ENCODE data around the gene ADAM19. TPM values are rescaled to one million over a fixed set of nuclear protein-coding genes. Genes with fewer than 3 reads are reported as not detected.

The ADAM19 gene
- total RNA-seq, 1 donor from 2014 or later: 232 TPM

DNA sequence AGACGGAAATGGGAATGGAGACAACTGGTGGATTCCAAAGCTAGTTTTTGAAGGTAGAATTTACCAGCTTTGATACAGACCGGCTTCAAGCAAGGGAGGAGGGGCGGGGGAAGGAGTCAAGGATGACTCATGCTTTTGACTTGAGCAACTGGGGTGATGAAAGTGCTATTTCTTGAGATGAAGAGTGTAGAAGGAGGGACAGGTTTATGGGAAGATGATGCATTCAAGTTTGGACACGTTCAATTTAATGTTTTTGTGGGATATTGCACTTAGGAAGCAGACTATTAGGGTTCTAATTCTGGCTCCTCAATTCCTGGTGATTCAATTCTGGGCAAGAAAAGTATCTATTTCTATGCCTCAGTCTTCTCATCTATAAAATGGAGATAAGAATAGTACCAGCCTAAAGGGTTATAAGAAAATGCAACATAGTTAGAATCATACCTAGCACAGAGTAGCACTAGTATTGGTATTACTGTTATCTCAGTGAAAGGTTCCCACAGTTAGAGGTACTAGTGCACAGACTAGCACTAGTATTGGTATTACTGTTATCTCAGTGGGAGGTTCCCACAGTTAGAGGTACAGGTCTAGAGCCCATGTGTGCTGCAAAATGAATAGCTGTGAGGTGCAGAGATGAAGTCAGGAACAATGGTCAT is 110.9 kb downstream of the ADAM19 start:
- H3K9me3 Mint-ChIP-seq: no peaks in the 10 kb centered on the region
- H3K27me3 Mint-ChIP-seq: peaks cover 17% of the 10 kb centered on the region
- intact Hi-C loops (cut with micrococcal nuclease): loop anchor here (1.0 to 10.0 kb wide), 6 partner anchors 32 to 440 kb away; partner anchors contain the start of genes MED7 and THG1L
- peaks cover 31% of the 10 kb centered on the region for H3K36me3 Mint-ChIP-seq (ENCODE audit: low read depth)
- H3K27ac Mint-ChIP-seq: peak overlapping the region; percentile 80
- peak overlapping the region; percentile 0 for H3K4me3 Mint-ChIP-seq
- peaks cover 40% of the 10 kb centered on the region for H3K4me1 Mint-ChIP-seq
- peak; percentile 83 for DNase-seq

DNA sequence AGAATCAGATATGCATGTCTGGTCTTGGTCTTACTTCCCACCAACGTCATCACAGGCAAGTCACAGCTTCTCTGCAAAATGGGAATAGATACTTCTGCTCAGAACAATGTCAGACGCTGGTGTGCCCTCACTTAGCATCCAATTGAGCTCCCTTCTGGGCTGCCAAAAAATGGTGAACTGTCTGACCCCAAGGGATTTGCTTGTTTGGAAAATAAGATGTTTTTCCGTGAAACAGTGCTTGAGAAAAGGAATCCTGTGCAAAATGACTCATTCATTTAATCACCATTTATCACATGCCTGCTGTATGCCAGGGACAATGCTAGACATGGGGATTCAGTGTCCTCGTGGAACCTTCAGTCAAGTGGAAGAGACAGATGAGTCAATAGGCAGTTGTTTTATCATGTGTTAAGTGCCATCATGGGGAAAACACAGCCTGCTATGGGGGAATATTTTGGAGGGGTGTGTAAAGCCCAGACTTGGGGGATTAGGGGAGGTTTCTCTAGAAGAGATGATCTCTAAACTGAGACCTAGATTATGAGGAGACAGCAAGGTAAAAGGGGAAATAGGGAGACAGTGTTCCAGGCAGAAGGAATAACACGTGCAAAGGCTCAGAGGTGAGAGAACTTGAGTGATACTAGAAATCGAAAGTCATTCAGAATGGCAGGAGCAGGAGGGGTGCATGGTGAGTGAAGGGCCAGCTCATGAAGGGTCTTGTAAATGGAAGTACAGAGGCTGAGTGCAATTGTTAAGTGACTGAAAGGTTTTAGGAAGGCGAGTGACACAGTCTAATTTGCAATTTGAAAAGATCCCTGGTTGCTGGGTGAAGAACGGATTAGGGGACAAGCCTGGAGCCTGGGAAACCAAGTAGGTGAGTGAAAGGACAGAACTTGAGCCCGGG is 111.7 kb downstream of the ADAM19 start:
- Mint-ChIP-seq H3K36me3 (ENCODE audit: low read depth) (peaks cover 30% of the 10 kb centered on the region), H3K27ac (peak overlapping the region; percentile 80), H3K4me3 (peak overlapping the region; percentile 0), H3K9me3 (no peaks in the 10 kb centered on the region), H3K4me1 (peaks cover 40% of the 10 kb centered on the region), H3K27me3 (peaks cover 24% of the 10 kb centered on the region)
- no peak for DNase-seq
- intact Hi-C loops (cut with micrococcal nuclease): loop anchor here (1.0 to 10.0 kb wide), 6 partner anchors 31 to 439 kb away; partner anchors contain the start of genes MED7 and THG1L

DNA sequence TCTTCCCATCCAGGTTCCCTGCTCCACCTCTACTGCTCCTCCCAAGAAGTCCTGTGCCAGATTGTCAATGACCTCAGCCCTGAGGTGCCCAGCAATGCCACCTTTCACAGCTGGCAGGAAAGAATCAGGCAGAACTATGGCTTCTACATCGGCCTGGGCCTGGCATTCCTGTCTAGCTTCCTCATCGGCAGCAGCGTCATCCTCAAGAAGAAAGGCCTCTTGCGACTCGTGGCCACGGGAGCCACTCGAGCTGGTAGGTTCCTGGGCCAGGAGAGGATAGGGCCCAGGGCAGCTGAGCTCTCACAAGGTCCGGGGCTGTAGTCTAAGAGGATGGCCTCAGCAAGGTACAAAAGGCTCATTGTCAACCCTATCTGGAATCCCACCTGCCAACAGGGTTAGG is 112.5 kb downstream of the ADAM19 start:
- Mint-ChIP-seq H3K27ac (no peak overlapping the region), H3K9me3 (no peaks in the 10 kb centered on the region), H3K27me3 (peaks cover 26% of the 10 kb centered on the region), H3K36me3 (ENCODE audit: low read depth) (peaks cover 28% of the 10 kb centered on the region), H3K4me1 (peaks cover 40% of the 10 kb centered on the region), H3K4me3 (no peak overlapping the region)
- DNase-seq: no peak
- intact Hi-C loops (cut with micrococcal nuclease): loop anchor here (5.0 to 10.0 kb wide), 4 partner anchors 134 to 438 kb away; partner anchors contain the start of genes MED7 and THG1L

GRCh38 chr5:157460921-157461792 is 114.4 kb downstream of the ADAM19 start:
- DNase-seq: no peak
- Mint-ChIP-seq H3K27ac (no peak overlapping the region), H3K4me1 (peaks cover 37% of the 10 kb centered on the region), H3K27me3 (peaks cover 26% of the 10 kb centered on the region), H3K4me3 (peak overlapping the region; percentile 80), H3K9me3 (no peaks in the 10 kb centered on the region), H3K36me3 (ENCODE audit: low read depth) (peaks cover 21% of the 10 kb centered on the region)
- intact Hi-C loops (cut with micrococcal nuclease): loop anchor here (5.0 to 10.0 kb wide), 4 partner anchors 136 to 436 kb away; partner anchors contain the start of genes MED7 and THG1L

- intact Hi-C loops (cut with micrococcal nuclease): loop anchor here (5.0 to 10.0 kb wide), 4 partner anchors 137 to 435 kb away; partner anchors contain the start of genes MED7 and THG1L
- H3K4me1 Mint-ChIP-seq: peaks cover 29% of the 10 kb centered on the region
- peak within 1 kb of the TSS; percentile 64 for H3K27ac Mint-ChIP-seq
- peaks cover 26% of the 10 kb centered on the region for H3K27me3 Mint-ChIP-seq
- H3K9me3 Mint-ChIP-seq: no peaks in the 10 kb centered on the region
- peak; percentile 77 for DNase-seq
- peaks cover 11% of the 10 kb centered on the region for H3K36me3 Mint-ChIP-seq (ENCODE audit: low read depth)
- H3K4me3 Mint-ChIP-seq: peak within 1 kb of the TSS; percentile 80
These were observed 115.6 kb downstream of the ADAM19 start, which contains the start of gene NIPAL4 for GRCh38 chr5:157459715-157460599. Gene NIPAL4, plus strand, starts transcription at chr5:157460213. Its CDS starts 108 bp downstream, at chr5:157460321.

- no peaks in the 10 kb centered on the region for H3K9me3 Mint-ChIP-seq
- DNase-seq: no peak
- no peak overlapping the region for H3K27ac Mint-ChIP-seq
- peaks cover 26% of the 10 kb centered on the region for H3K27me3 Mint-ChIP-seq
- peaks cover 7% of the 10 kb centered on the region for H3K36me3 Mint-ChIP-seq (ENCODE audit: low read depth)
- H3K4me3 Mint-ChIP-seq: no peak overlapping the region
- intact Hi-C loops (cut with micrococcal nuclease): no loop called here
- peaks cover 18% of the 10 kb centered on the region for H3K4me1 Mint-ChIP-seq
These were observed 116.7 kb downstream of the ADAM19 start for GRCh38 chr5:157458835-157459234.

GRCh38 chr5:157457391-157457790 is 118.2 kb downstream of the ADAM19 start:
- H3K4me1 Mint-ChIP-seq: peaks cover 13% of the 10 kb centered on the region
- H3K9me3 Mint-ChIP-seq: no peaks in the 10 kb centered on the region
- no peak for DNase-seq
- no peak overlapping the region for H3K4me3 Mint-ChIP-seq
- no peaks in the 10 kb centered on the region for H3K36me3 Mint-ChIP-seq (ENCODE audit: low read depth)
- peaks cover 26% of the 10 kb centered on the region for H3K27me3 Mint-ChIP-seq
- intact Hi-C loops (cut with micrococcal nuclease): no loop called here
- H3K27ac Mint-ChIP-seq: no peak overlapping the region

DNA sequence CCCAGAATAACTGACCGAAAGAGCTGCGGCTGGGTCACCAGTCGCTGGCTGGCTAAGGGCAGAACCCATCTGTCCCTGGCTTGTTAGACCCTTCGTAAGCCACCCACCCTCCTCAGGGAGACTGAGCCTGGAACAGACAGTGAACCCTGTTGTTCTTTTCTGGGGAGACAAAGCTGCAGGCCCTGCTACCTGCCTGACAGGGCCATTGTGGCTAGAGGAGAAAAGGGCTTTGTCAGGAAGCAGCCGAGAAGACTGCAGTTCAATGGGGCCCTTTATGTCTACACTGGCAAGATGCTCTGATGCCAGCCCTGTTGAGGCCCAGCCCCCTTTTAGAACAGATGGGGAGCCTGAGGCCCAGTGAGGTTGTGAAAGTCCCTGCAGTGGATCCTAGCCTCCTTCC is 119.3 kb downstream of the ADAM19 start:
- no peaks in the 10 kb centered on the region for H3K36me3 Mint-ChIP-seq (ENCODE audit: low read depth)
- no peaks in the 10 kb centered on the region for H3K9me3 Mint-ChIP-seq
- no peak overlapping the region for H3K27ac Mint-ChIP-seq
- H3K4me1 Mint-ChIP-seq: peaks cover 13% of the 10 kb centered on the region
- intact Hi-C loops (cut with micrococcal nuclease): no loop called here
- no peak overlapping the region for H3K4me3 Mint-ChIP-seq
- peaks cover 20% of the 10 kb centered on the region for H3K27me3 Mint-ChIP-seq
- no peak for DNase-seq

DNA sequence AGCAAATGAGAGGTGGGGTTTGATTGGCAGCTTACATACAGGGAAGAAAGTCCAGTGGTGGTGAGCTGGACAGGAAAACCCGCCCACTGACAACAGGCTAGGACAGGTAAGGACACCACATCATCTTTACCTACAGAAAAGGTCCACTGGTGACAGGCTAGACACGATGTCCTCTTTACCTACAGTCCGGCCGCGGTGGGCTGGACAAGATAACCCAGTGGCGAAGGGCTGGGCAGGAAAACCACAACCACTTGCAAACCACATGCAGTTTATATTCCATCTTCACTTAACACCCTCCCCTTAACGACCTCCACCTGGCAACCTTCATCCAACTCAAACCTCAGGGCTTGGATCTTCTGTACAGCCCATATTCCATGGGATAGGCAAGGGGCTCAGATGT is 120.5 kb downstream of the ADAM19 start:
- peaks cover 3% of the 10 kb centered on the region for H3K4me1 Mint-ChIP-seq
- intact Hi-C loops (cut with micrococcal nuclease): no loop called here
- no peaks in the 10 kb centered on the region for H3K36me3 Mint-ChIP-seq (ENCODE audit: low read depth)
- peaks cover 9% of the 10 kb centered on the region for H3K27me3 Mint-ChIP-seq
- no peaks in the 10 kb centered on the region for H3K9me3 Mint-ChIP-seq
- H3K4me3 Mint-ChIP-seq: no peak overlapping the region
- DNase-seq: no peak
- no peak overlapping the region for H3K27ac Mint-ChIP-seq

DNA sequence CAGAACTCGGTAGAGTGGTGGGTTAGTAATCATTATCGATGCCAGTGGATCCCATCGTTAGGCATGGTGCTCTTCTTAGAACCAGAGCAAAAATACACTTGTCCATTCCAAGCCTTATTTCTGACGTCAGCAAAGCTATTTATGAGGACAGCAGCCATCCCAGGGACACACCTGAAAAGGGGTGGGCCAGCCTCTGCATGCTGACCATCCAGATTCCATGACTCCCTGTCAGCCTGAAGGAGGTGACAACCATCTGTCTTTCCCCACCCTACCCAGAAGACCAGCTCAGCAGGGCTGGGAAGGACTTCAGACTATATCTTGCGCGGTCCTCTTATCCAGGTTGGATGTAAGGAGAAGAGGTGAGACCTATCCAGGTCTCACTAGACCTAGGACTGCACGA is 121.3 kb downstream of the ADAM19 start:
- Mint-ChIP-seq H3K27me3 (peaks cover 6% of the 10 kb centered on the region), H3K9me3 (no peaks in the 10 kb centered on the region), H3K36me3 (ENCODE audit: low read depth) (no peaks in the 10 kb centered on the region), H3K4me3 (no peak overlapping the region), H3K4me1 (peaks cover 3% of the 10 kb centered on the region), H3K27ac (no peak overlapping the region)
- no peak for DNase-seq
- intact Hi-C loops (cut with micrococcal nuclease): no loop called here

DNA sequence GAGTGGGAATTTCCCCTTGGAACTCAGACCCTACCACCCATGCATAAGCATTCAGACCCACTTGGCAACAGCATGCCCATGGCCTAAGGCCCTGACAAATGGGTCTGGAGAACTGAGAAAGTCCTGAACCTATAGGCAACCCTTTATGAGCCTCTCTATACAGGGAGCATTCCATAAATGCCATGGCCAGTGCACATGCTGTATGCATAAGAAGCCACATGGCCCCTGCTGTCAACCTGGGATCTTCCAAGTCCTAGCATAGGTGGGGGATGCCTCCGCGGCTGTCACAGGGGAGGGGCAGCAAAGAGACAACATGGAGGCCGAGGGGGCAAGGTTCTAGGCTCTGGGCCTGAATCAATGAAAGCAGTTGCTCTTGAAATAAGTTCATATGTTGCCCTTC is 123.8 kb downstream of the ADAM19 start:
- intact Hi-C loops (cut with micrococcal nuclease): no loop called here
- Mint-ChIP-seq H3K36me3 (ENCODE audit: low read depth) (no peaks in the 10 kb centered on the region), H3K4me3 (no peak overlapping the region), H3K9me3 (no peaks in the 10 kb centered on the region), H3K4me1 (peaks cover 3% of the 10 kb centered on the region), H3K27ac (no peak overlapping the region), H3K27me3 (peaks cover under 1% of the 10 kb centered on the region)
- DNase-seq: no peak

DNA sequence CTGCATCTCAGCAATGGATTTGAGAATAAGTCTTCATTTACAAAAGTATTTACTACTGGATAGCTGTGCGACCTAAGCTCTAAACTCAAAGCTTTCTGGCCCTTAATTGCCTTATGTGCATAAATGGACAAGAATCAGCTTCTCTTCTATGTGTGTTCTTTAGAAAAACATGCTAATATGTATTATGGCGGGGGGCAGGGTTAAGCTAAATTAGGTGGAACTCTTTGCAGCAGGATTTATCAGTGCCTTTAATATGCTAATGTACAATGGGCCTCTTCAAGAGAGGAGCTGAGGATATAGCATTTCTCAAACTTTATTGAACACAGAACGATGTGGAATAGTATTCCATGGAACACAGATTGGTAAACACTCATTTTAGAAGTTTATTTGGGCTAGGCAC is 125.6 kb downstream of the ADAM19 start:
- H3K27me3 Mint-ChIP-seq: peaks cover 5% of the 10 kb centered on the region
- H3K36me3 Mint-ChIP-seq (ENCODE audit: low read depth): no peaks in the 10 kb centered on the region
- no peaks in the 10 kb centered on the region for H3K9me3 Mint-ChIP-seq
- no peak overlapping the region for H3K27ac Mint-ChIP-seq
- no peak for DNase-seq
- no peak overlapping the region for H3K4me3 Mint-ChIP-seq
- H3K4me1 Mint-ChIP-seq: no peaks in the 10 kb centered on the region
- intact Hi-C loops (cut with micrococcal nuclease): no loop called here

Data from activated CD4-positive, alpha-beta T cell treated with anti-CD3 and anti-CD28 coated beads, Interleukin-2, amount 10 ng/mL, durations not matched to agents 24 days and 14 days (primary cell).